Cardiac fibroblast (primary cell): ENCODE measurements around the gene ELANE.

ENCODE experiments used
- DNase-seq, 2 donors: peaks; one replicate each; pipeline versions ENCODE4 v3.0.0 to v3.0.0-alpha.2; 2010; ENCODE audit warnings: low read depth in 2 of 2
- H3K4me3 ChIP-seq, 2 donors: replicated peaks in 1 of 2; 1 replicate in 1 of 2; 2 replicates in 1 of 2; pipeline ENCODE4 v1.5.1; 2011; ENCODE audit warnings: low read depth in 2 of 2, low read length in 2 of 2, mild to moderate bottlenecking in 2 of 2, moderate library complexity in 1 of 2
- TF ChIP-seq, protein P1 (sequence below): IDR thresholded peaks from one replicate; pipeline ENCODE4 v1.5.1; 2011; ENCODE audit warnings: low read depth, mild to moderate bottlenecking, low read length, inconsistent platforms

Gene ELANE

DNA sequence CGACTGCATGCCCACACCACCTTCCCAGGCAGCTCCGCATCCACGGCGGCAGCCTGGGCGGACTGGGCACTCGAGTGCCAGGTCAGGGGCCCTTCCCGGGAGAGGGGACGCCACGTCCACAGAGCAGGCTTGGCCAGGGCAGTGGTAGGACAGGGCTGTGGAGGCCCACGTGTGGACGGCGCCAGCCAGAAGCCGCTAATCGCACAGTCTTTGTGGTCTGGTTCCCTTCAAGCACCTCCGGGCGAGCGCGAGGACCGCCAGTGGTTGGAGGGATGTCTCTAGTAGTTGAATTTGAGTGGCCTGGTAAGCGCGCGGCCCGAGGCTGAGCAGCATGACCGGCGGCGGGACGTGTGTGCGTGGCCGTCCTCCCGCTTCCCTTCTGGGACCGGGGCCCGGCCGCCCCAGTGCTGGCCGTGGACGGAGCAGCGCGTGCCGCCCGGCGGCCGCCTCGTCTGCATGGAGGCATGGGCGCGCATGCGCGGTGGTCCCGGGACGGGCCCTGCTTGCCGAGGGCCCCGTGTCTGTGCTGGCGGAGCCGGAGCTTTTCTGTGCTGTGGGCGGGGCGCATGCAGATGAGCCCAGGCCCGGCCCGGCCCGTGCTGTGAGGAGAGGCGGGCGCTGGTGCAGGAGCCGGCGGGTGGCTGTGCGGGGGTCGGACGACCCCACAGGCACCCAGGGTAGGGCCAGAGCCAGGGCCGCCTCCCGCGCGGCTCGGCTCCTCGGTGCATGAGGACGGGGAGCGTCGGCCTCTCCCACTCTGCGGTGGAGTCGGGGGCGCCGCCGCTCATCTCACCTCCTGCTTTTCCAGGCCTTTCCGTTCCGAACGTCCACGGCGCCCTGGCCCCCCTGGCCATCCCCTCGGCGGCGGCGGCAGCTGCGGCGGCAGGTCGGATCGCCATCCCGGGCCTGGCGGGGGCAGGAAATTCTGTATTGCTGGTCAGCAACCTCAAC is 46.2 kb upstream of the ELANE start:
- DNase-seq, result no peak
- TF ChIP-seq, protein P1, sequence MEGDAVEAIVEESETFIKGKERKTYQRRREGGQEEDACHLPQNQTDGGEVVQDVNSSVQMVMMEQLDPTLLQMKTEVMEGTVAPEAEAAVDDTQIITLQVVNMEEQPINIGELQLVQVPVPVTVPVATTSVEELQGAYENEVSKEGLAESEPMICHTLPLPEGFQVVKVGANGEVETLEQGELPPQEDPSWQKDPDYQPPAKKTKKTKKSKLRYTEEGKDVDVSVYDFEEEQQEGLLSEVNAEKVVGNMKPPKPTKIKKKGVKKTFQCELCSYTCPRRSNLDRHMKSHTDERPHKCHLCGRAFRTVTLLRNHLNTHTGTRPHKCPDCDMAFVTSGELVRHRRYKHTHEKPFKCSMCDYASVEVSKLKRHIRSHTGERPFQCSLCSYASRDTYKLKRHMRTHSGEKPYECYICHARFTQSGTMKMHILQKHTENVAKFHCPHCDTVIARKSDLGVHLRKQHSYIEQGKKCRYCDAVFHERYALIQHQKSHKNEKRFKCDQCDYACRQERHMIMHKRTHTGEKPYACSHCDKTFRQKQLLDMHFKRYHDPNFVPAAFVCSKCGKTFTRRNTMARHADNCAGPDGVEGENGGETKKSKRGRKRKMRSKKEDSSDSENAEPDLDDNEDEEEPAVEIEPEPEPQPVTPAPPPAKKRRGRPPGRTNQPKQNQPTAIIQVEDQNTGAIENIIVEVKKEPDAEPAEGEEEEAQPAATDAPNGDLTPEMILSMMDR, result no peak
- no peak overlapping the region for H3K4me3 ChIP-seq

DNA sequence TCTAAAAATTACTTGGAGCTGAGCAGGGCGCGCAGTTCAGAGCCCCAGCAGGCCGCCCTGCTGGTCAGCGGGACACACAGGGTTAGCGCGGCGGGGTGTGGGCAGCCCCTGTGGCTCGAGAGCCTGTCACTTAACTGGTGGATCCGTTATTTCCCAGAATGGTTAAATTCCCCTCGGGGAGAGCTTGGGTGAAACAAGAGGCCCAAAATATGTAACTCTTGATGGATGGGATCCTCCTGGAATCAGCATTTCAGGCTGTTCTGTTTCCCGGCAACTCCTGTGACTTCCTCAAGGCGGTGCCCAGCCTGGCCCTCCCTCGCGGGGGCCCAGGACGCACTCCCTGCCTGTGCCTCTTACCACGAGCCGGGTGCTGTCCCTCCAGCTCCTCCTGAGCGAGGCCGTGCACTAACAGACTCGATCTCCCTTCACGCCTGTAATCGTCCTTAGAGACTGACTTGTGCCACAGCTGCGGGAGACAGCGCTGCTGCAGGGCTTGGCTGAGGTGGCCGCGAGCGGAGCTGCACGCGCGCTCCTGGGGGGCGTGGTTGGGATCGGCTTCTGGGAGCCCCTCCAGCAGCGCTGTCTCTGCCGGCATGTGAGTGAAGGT is 45.2 kb upstream of the ELANE start:
- DNase-seq, result no peak
- no peak overlapping the region for H3K4me3 ChIP-seq
- TF ChIP-seq, protein P1, result no peak

DNA sequence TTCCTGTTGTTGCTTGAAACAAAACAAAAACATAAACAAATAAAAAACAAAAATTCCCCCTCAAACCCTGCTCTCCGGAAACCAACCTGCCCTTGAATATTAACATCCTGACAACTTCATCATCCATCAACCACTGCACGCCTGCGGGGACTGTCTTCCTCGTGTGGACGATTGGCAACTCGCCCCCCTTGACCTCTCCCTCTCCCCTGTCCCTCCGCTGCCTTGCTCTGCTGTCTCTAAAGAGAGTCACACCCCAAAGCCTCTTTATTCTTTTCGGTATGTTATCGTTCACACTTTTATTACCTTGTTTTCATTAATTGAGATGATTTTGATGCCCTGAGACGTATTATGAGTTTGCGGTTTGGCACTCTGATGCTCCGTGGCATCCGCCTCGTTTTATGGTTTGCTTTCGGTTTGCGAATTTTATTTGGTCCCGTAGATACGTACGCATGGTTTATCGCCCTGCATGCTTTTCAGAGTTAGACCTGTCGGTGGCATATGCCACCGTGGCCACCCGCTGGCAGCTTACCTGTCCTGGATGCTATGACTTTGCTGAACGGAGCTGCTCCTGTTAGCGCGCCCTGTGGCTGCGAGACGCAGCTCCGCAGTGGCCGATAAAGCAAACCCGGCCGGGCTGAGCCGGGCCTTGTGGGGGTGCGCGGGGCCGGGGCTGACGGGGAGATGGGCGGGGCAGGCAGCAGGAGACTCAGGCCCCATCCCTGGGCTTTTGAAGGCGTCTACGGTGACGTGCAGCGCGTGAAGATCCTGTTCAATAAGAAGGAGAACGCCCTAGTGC is 44.3 kb upstream of the ELANE start:
- DNase-seq, result no peak
- H3K4me3 ChIP-seq, result no peak overlapping the region
- TF ChIP-seq, protein P1, result no peak

DNA sequence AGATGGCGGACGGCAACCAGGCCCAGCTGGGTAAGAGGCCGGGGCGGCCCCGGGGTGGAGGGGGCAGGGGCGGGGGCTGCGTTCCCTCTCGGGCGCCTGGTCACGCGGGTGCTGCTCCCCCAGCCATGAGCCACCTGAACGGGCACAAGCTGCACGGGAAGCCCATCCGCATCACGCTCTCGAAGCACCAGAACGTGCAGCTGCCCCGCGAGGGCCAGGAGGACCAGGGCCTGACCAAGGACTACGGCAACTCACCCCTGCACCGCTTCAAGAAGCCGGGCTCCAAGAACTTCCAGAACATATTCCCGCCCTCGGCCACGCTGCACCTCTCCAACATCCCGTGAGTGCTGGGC is 43.7 kb upstream of the ELANE start:
- TF ChIP-seq, protein P1, result no peak
- no peak for DNase-seq
- H3K4me3 ChIP-seq, result no peak overlapping the region

DNA sequence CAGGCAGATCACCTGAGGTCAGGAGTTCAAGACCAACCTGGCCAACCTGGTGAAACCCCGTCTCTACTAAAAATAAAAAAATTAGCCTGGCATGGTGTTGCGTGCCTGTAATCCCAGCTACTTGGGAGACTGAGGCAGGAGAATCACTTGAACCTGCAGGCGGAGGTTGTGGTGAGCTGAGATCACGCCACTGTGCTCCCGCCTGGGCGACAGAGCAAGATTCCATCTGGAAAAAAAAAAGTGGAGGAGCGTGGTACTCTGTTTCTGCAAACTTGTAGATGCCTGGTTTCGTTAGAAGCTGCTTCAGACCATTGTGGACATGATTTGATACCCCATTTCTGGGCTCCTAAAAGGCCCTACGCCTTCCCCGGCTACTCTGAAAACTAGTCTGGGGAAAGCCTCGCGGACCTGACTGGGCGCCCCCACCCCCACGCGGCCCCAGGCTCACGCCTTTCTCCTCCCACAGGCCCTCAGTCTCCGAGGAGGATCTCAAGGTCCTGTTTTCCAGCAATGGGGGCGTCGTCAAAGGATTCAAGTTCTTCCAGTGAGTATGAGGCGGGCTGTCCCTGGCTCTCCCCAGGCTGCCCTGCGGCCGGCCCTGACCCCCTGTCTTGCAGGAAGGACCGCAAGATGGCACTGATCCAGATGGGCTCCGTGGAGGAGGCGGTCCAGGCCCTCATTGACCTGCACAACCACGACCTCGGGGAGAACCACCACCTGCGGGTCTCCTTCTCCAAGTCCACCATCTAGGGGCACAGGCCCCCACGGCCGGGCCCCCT is 41.8 kb upstream of the ELANE start:
- TF ChIP-seq, protein P1, result no peak
- no peak for DNase-seq
- H3K4me3 ChIP-seq, result no peak overlapping the region

DNA sequence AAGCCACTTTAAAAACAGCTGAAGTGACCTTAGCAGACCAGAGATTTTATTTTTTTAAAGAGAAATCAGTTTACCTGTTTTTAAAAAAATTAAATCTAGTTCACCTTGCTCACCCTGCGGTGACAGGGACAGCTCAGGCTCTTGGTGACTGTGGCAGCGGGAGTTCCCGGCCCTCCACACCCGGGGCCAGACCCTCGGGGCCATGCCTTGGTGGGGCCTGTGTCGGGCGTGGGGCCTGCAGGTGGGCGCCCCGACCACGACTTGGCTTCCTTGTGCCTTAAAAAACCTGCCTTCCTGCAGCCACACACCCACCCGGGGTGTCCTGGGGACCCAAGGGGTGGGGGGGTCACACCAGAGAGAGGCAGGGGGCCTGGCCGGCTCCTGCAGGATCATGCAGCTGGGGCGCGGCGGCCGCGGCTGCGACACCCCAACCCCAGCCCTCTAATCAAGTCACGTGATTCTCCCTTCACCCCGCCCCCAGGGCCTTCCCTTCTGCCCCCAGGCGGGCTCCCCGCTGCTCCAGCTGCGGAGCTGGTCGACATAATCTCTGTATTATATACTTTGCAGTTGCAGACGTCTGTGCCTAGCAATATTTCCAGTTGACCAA is 41.1 kb upstream of the ELANE start:
- TF ChIP-seq, protein P1, result no peak
- DNase-seq, result no peak

More for the DNA sequence above, 41.1 kb upstream of the ELANE start:
- no peak overlapping the region for H3K4me3 ChIP-seq
